ENCODE data around the gene SLC10A2. TPM values are rescaled to one million over a fixed set of nuclear protein-coding genes. Genes with fewer than 3 reads are reported as not detected.

Gene SLC10A2
- total RNA-seq, 4 donors from 2014 or later = not detected

DNA sequence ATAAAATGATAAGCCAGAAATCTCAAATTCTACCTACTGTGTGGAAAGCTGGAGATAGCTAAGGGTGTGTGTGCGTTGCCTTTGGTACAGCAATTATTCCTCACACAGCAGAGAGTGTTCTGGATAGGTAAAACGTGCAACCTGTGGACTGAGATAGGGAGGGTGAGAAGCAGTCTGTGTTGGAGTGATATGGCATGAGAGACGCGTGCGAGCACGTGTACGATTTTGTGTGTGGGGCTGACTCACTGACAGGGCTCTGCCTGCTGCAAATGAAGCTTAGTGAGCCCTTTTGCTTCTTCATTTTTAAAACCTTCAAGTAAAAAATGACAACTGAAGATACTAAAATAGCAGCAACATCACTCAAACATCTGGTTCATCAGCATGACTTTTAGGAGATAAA is 35.7 kb upstream of the SLC10A2 start:
- Histone ChIP-seq H3K27me3 (no peaks in the 10 kb centered on the region), H3K4me3 (no peak overlapping the region), H3K4me1 (no peaks in the 10 kb centered on the region), H3K9me3 (peaks cover 0 to 8% (median 0%) of the 10 kb centered on the region in 4 donors), H3K36me3 (no peaks in the 10 kb centered on the region), H3K27ac (no peak overlapping the region)
- 74 to 82% methylated on average over 7 of the region's 7 CpGs for WGBS, 2 donors
- TF ChIP-seq POLR2A (IDR thresholded peaks at IDR 0.05) (no peak), EP300 (IDR thresholded peaks at IDR 0.05) (no peak), CTCF (IDR thresholded peaks at IDR 0.05) (no peak)
- DNase-seq (ENCODE audit: low spot score in 2 of 2) = no peak

DNA sequence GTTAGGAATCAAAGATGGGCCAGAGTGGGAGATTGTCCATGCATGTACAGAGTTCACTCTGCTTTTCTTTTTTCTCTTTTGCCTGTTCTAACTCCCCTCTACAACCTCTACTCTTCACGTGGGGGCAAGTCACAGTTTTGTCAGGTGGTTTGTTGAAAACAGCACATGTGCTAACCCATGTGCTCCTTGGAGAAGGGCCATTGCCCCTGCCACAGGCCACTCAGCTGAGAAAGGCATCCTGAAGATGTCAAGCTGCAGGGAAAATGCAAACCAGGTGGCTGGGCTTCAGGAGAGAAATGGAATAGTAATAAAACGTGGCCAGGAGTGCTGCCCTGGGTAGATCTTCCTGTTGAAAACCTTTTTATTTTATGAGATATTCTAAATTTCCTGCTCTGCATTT is 35.3 kb upstream of the SLC10A2 start:
- TF ChIP-seq EP300 (IDR thresholded peaks at IDR 0.05) = no peak
- no peak for TF ChIP-seq POLR2A (IDR thresholded peaks at IDR 0.05)
- TF ChIP-seq CTCF (IDR thresholded peaks at IDR 0.05) = no peak
- Histone ChIP-seq H3K9me3 (peaks cover 0 to 8% (median 0%) of the 10 kb centered on the region in 4 donors), H3K27ac (no peak overlapping the region), H3K27me3 (no peaks in the 10 kb centered on the region), H3K4me1 (no peaks in the 10 kb centered on the region), H3K36me3 (no peaks in the 10 kb centered on the region), H3K4me3 (no peak overlapping the region)
- no peak for DNase-seq (ENCODE audit: low spot score in 2 of 2)
- WGBS, 2 donors = 37 to 51% methylated on average over 2 of the region's 2 CpGs

DNA sequence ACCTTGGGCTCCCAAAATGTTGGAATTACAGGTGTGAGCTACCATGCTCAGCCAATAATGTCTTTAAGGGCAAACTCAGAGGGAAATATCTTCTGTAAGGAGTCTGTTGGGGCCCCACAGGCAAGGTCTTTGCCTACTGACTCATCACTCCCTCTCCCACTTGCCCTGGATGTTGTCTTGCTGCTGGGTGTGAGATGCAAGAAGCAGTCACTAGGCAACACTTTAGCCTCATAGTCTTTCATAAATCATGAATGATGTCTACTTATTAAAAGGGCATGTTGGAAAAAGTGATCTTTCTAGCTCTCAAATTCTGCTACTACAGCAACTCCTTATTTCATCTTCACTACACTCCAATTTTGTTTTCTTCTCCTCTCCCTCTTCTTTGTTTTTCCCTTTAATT is 34.6 kb upstream of the SLC10A2 start:
- Histone ChIP-seq H3K27me3 (no peaks in the 10 kb centered on the region), H3K9me3 (peaks cover 0 to 8% (median 0%) of the 10 kb centered on the region in 4 donors), H3K4me1 (no peaks in the 10 kb centered on the region), H3K36me3 (no peaks in the 10 kb centered on the region), H3K4me3 (no peak overlapping the region), H3K27ac (no peak overlapping the region)
- DNase-seq (ENCODE audit: low spot score in 2 of 2) = no peak
- TF ChIP-seq EP300 (IDR thresholded peaks at IDR 0.05) (no peak), POLR2A (IDR thresholded peaks at IDR 0.05) (no peak), CTCF (IDR thresholded peaks at IDR 0.05) (no peak)

DNA sequence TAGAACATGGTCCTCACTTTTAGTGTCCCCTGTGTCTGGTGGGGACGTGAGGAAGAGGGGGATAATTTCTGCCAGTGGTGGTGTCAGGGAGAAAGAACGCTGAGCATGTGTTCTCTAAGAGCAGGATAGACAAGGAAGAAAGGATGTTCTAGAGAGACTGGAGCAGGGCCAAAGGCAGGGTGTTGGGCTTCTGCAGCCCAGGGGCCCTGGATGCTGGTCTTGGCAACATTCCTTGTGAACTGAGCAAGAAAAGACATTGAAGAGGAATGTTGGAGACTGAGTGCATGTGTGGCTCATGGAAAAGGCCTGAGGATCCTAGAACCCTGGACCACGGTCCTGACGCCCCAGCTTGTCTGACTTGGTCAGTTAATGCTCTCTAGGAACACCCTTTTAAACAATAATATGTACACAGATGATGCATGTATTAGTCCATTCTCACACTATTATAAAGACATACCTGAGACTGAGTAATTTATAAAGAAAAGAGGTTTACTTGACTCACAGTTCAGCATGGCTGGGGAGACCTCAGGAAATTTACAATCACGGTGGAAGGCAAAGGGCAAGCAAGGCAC is 33.6 kb upstream of the SLC10A2 start:
- Histone ChIP-seq H3K27me3 (no peaks in the 10 kb centered on the region), H3K9me3 (peaks cover 0 to 8% (median 0%) of the 10 kb centered on the region in 4 donors), H3K27ac (no peak overlapping the region), H3K4me3 (no peak overlapping the region), H3K36me3 (no peaks in the 10 kb centered on the region), H3K4me1 (no peaks in the 10 kb centered on the region)
- no peak for DNase-seq (ENCODE audit: low spot score in 2 of 2)
- TF ChIP-seq POLR2A (IDR thresholded peaks at IDR 0.05) = no peak
- no peak for TF ChIP-seq EP300 (IDR thresholded peaks at IDR 0.05)
- WGBS, 2 donors = 74 to 77% methylated on average over 5 of the region's 5 CpGs

DNA sequence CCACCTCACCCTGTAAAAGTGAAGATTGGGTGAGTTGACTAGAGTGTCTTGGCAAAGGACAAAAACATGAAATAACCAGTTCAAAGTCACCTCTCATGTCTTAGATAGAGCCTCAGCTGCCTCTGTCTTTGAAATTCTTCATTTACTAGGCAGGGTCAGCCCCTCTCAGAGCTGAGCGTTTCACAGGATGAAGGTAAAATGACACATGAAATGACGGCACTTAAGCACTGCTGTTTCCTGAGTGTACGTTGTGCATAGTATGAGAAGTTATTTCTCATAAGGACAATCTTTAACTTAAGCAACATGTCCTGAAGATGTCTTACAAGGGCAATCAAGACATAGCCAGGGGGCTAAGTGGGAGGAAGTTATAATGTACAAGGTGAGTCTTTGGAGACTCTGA is 32.3 kb upstream of the SLC10A2 start:
- Histone ChIP-seq H3K4me3 (no peak overlapping the region), H3K27ac (no peak overlapping the region), H3K9me3 (peaks cover 0 to 8% (median under 1%) of the 10 kb centered on the region in 4 donors), H3K36me3 (no peaks in the 10 kb centered on the region), H3K4me1 (no peaks in the 10 kb centered on the region), H3K27me3 (no peaks in the 10 kb centered on the region)
- 65 to 77% methylated on average over 3 of the region's 3 CpGs for WGBS, 2 donors
- no peak for DNase-seq (ENCODE audit: low spot score in 2 of 2)
- TF ChIP-seq CTCF (IDR thresholded peaks at IDR 0.05) (no peak), EP300 (IDR thresholded peaks at IDR 0.05) (no peak)

Data from tibial nerve (tissue), 4 donors.